22Rv1 (cell line): ENCODE measurements around the gene PPP6R3.
"Not testable (repeated sequence)": the region's sequence is repeated elsewhere in the genome, so short reads cannot be mapped to it uniquely, and the experiment has no call there.

Experiments
- ZFX ChIP-seq: fragments of 450-650 bp; IDR thresholded peaks from 2 replicates; pipeline ENCODE4 v1.6.1; 2017; ENCODE audit warnings: antibody characterized with exemption, borderline replicate concordance
- TF ChIP-seq, protein P1 (sequence below): fragments of 450-650 bp; IDR thresholded peaks from 2 replicates; pipeline ENCODE4 v1.5.1; 2017; ENCODE audit warnings: mild to moderate bottlenecking

DNA sequence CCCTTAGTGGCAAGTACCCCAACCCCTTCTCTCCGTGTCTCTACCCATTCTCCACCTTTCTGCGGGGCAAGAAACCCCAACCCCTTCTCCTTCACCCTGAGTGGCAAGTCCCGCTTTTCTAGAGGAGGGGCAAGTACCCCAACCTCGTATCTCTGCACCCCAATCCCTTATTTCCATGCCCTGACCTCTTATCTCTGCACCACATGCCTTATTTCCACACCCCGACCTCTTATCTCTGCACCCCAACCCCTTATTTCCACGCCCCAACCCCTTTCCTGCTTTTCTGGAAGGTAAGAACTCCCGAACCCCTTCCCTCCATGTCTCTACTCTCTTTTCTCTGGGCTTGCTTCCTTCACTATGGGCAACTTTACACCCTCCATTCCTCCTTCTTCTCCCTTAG, 174.1 kb downstream of the PPP6R3 start:
- TF ChIP-seq, protein P1, sequence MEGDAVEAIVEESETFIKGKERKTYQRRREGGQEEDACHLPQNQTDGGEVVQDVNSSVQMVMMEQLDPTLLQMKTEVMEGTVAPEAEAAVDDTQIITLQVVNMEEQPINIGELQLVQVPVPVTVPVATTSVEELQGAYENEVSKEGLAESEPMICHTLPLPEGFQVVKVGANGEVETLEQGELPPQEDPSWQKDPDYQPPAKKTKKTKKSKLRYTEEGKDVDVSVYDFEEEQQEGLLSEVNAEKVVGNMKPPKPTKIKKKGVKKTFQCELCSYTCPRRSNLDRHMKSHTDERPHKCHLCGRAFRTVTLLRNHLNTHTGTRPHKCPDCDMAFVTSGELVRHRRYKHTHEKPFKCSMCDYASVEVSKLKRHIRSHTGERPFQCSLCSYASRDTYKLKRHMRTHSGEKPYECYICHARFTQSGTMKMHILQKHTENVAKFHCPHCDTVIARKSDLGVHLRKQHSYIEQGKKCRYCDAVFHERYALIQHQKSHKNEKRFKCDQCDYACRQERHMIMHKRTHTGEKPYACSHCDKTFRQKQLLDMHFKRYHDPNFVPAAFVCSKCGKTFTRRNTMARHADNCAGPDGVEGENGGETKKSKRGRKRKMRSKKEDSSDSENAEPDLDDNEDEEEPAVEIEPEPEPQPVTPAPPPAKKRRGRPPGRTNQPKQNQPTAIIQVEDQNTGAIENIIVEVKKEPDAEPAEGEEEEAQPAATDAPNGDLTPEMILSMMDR = not testable (repeated sequence)
- TF ChIP-seq ZFX = not testable (repeated sequence)
